HepG2 (cell line): ENCODE data around the gene EMC8. TPM values are rescaled to one million over a fixed set of nuclear protein-coding genes. Genes with fewer than 3 reads are reported as not detected.

Experiments
- CTCF ChIP-seq: sonication (generic); formaldehyde crosslinking; IDR thresholded peaks from 2 replicates; pipeline ENCODE4 v1.5.0; 2020; ENCODE audit warnings: mild to moderate bottlenecking, missing genetic modification reagents, moderate library complexity
- HDAC6 ChIP-seq: fragments of 200-600 bp; sonication (generic); IDR thresholded peaks from 2 replicates; pipeline ENCODE4 v1.7.0; 2017; ENCODE audit warnings: mild to moderate bottlenecking, antibody characterized with exemption, low read length, low read depth
- IKZF4 ChIP-seq: sonication (generic); formaldehyde crosslinking; IDR thresholded peaks from 2 replicates; pipeline ENCODE4 v1.5.1; 2020; ENCODE audit warnings: borderline replicate concordance, mild to moderate bottlenecking, low read depth, missing genetic modification reagents; ENCODE audit errors: not compliant biosample characterization
- IKZF5 ChIP-seq: IDR thresholded peaks from 2 replicates; pipeline ENCODE4 v1.6.1; 2018; ENCODE audit warnings: missing genetic modification reagents, mild to moderate bottlenecking, missing compliant biosample characterization
- RBFOX2 ChIP-seq: fragments of 200-400 bp; formaldehyde crosslinking; IDR thresholded peaks from 2 replicates; pipeline ENCODE4 v1.6.1; 2017; ENCODE audit warnings: low read depth, mild to moderate bottlenecking, low read length
- ZC3H4 ChIP-seq: sonication (generic); formaldehyde crosslinking; IDR thresholded peaks from 2 replicates; pipeline ENCODE4 v1.4.0; 2020; ENCODE audit warnings: missing genetic modification reagents, borderline replicate concordance
- ZFP36L1 ChIP-seq: sonication (generic); formaldehyde crosslinking; IDR thresholded peaks from 2 replicates; pipeline ENCODE4 v1.8.0; 2022; ENCODE audit warnings: mild to moderate bottlenecking, missing genetic modification reagents, moderate library complexity
- ZNF142 ChIP-seq: sonication (generic); formaldehyde crosslinking; IDR thresholded peaks from 2 replicates; pipeline ENCODE4 v1.4.0; 2020; ENCODE audit warnings: missing genetic modification reagents
- ZNF318 ChIP-seq: sonication (generic); formaldehyde crosslinking; IDR thresholded peaks from 2 replicates; pipeline ENCODE4 v1.4.0; 2020; ENCODE audit warnings: mild to moderate bottlenecking, missing genetic modification reagents
- polyA plus RNA-seq, 8 experiments: library from polyadenylated mRNA; depleted of rRNA in 3 of 8; stranded (reverse) in 7 of 8; unstranded in 1 of 8; fragments of >200 nt; fragmentation: Illumina TruSeq in 4 of 8; extraction: Trizol in 4 of 8; gene quantifications; 2 replicates each; pipeline versions ENCODE4 v1.2.1 to v1.2.3, GENCODE V29; 2011 to 2016; ENCODE audit warnings: low read depth in 4 of 8, missing spikeins in 1 of 8, mixed read lengths in 1 of 8; ENCODE audit not compliant: insufficient read depth in 1 of 8
- total RNA-seq, 5 experiments: library from RNA; depleted of rRNA; stranded (reverse); fragments of >200 nt; fragmentation: Illumina TruSeq; extraction: Trizol; gene quantifications; 2 replicates each; pipeline ENCODE4 v1.2.3, GENCODE V29; 2016; ENCODE audit warnings: low read depth in 1 of 5

EMC8 gene
- total and polyA plus RNA-seq, 2 of the 13 experiments (the other 11 are each of a cell fraction or from before 2014, with no cell fraction given): 55.0 to 76.0 TPM

- TF ChIP-seq ZNF318: no peak
- no peak for TF ChIP-seq ZFP36L1
- TF ChIP-seq ZNF142: 0 out of 2 replicates have a peak, but pooled peaks have one; percentile 42
- no peak for TF ChIP-seq RBFOX2
- no peak for TF ChIP-seq IKZF4 (CRISPR knock-in tag)
- TF ChIP-seq IKZF5 (CRISPR knock-in tag): no peak
- no peak for TF ChIP-seq HDAC6
- TF ChIP-seq CTCF (CRISPR knock-in tag): peak; percentile 98
- TF ChIP-seq ZC3H4 (CRISPR knock-in tag): no peak
Observed at GRCh38 chr16:85821390-85822135, 22.2 kb upstream of the EMC8 start (continued).
